K562 (cell line): ENCODE data around the gene EXOC3L2. TPM values are rescaled to one million over a fixed set of nuclear protein-coding genes. Genes with fewer than 3 reads are reported as not detected.

ENCODE experiments used
- ATAC-seq: fragments of 200-7000 bp; cut with Tn5 transposase; 3 replicates; pipeline ENCODE4 v1.9.1; 2020; ENCODE audit warnings: moderate library complexity
- BruUV-seq: library from RNA; stranded (reverse); fragments of 400-500 nt; replicated peaks from 2 replicates; lab custom pipeline; 2021; lab: Mats Ljungman, UMichigan
- CTCF ChIA-PET: fragments of 300-600 bp; formaldehyde crosslinking; extraction: SDS; loops from one replicate; lab custom pipeline; 2021; ENCODE audit warnings: low intra/inter-chr PET ratio; lab: Yijun Ruan, JAX
- POLR2A ChIA-PET: fragments of 300-600, 350-650 bp; sonication (Branson Sonifier 250); formaldehyde crosslinking; extraction: SDS; loops from one replicate; lab custom pipeline; 2021; ENCODE audit warnings: antibody characterized with exemption, inconsistent platforms; lab: Yijun Ruan, JAX
- DNase-seq, 4 experiments: peaks; one replicate each; pipeline versions ENCODE4 v3.0.0 to v3.0.0-alpha.2; 2011 to 2018; ENCODE audit warnings: low spot score in 3 of 4, mixed read lengths in 3 of 4; ENCODE audit errors: extremely low read depth in 1 of 4
- FAIRE-seq: peaks from 2 replicates; lab custom pipeline; 2011; peaks lifted over from hg19 to GRCh38; lab: Jason Lieb, UNC
- H2AFZ ChIP-seq: 2 replicates; pipeline ENCODE4 v1.6.0; 2011; ENCODE audit warnings: low read depth, low read length, control low read depth, inconsistent platforms
- H3K27ac ChIP-seq: fragments of 200-600 bp; 3 replicates; pipeline ENCODE4 v1.8.0; 2011; ENCODE audit warnings: low read depth, mild to moderate bottlenecking, control low read depth, inconsistent platforms, low read length, moderate library complexity, mixed read lengths; ENCODE audit errors: extremely low read depth
- H3K27me3 ChIP-seq, 2 experiments: fragments of 300-600 bp in 1 of 2; 2 replicates in 1 of 2; 3 replicates in 1 of 2; pipeline versions ENCODE4 v1.6.0 to v1.8.0; 2011; ENCODE audit warnings: inconsistent platforms in 2 of 2, low read length in 2 of 2, mild to moderate bottlenecking in 1 of 2, mixed read lengths in 1 of 2, moderate library complexity in 1 of 2; ENCODE audit not compliant: control insufficient read depth in 2 of 2, insufficient read depth in 2 of 2
- H3K36me3 ChIP-seq: fragments of 300-600 bp; 3 replicates; pipeline ENCODE4 v1.8.0; 2011; ENCODE audit warnings: mild to moderate bottlenecking, low read length, inconsistent platforms; ENCODE audit not compliant: control insufficient read depth, insufficient read depth
- H3K4me1 ChIP-seq, 2 experiments: fragments of 200-600 bp in 1 of 2; replicated peaks in 1 of 2; 2 replicates in 1 of 2; 3 replicates in 1 of 2; pipeline versions ENCODE4 v1.5.1 to v1.8.0; 2011; ENCODE audit warnings: inconsistent platforms in 2 of 2, low read length in 2 of 2, mild to moderate bottlenecking in 1 of 2, mixed read lengths in 1 of 2, moderate library complexity in 1 of 2; ENCODE audit not compliant: control insufficient read depth in 2 of 2, insufficient read depth in 2 of 2
- H3K4me2 ChIP-seq: 2 replicates; pipeline ENCODE4 v1.6.1; 2011; ENCODE audit warnings: low read length, control low read depth, inconsistent platforms, mixed read lengths; ENCODE audit not compliant: insufficient read depth
- H3K4me3 ChIP-seq: fragments of 200-600 bp; sonication (generic), shearing (Covaris generic); 2 replicates; pipeline ENCODE4 v1.5.1; 2016; ENCODE audit warnings: control low read depth, inconsistent platforms
- H3K79me2 ChIP-seq: fragments of 200-600 bp; 3 replicates; pipeline ENCODE4 v1.8.0; 2011; ENCODE audit warnings: low read length, inconsistent platforms; ENCODE audit not compliant: control insufficient read depth, insufficient read depth
- H3K9ac ChIP-seq, 2 experiments: 2 replicates each; pipeline versions ENCODE4 v1.6.0 to v1.6.1; 2011; ENCODE audit warnings: low read depth in 2 of 2, low read length in 2 of 2, control low read depth in 1 of 2, inconsistent platforms in 1 of 2, mild to moderate bottlenecking in 1 of 2, mixed read lengths in 1 of 2; ENCODE audit not compliant: insufficient read depth in 1 of 2
- H3K9me1 ChIP-seq: one replicate; pipeline ENCODE4 v1.6.0; 2011; ENCODE audit warnings: inconsistent platforms, mild to moderate bottlenecking, low read length, moderate library complexity; ENCODE audit not compliant: control insufficient read depth, insufficient read depth
- H3K9me3 ChIP-seq: replicated peaks from 2 replicates; pipeline ENCODE4 v1.5.1; 2011; ENCODE audit warnings: low read depth, low read length, inconsistent platforms; ENCODE audit not compliant: control insufficient read depth, insufficient read depth
- H4K20me1 ChIP-seq: replicated peaks from 2 replicates; pipeline ENCODE4 v1.6.1; 2011; ENCODE audit warnings: low read length, inconsistent platforms, mixed read lengths; ENCODE audit not compliant: control insufficient read depth, insufficient read depth
- ELF2 ChIP-seq: fragments of 250-450 bp; sonication (Bioruptor Pico); IDR thresholded peaks from 2 replicates; pipeline ENCODE4 v1.5.0; 2021; ENCODE audit warnings: mild to moderate bottlenecking
- GMEB1 ChIP-seq: fragments of 250-450 bp; sonication (Bioruptor Pico); IDR thresholded peaks from 2 replicates; pipeline ENCODE4 v1.4.0; 2020; ENCODE audit warnings: mild to moderate bottlenecking
- MXD1 ChIP-seq: fragments of 250-450 bp; sonication (Bioruptor Pico); IDR thresholded peaks from 2 replicates; pipeline ENCODE4 v1.8.0; 2021; ENCODE audit warnings: borderline replicate concordance, mild to moderate bottlenecking, moderate library complexity; ENCODE audit not compliant: poor library complexity, severe bottlenecking
- POLR2G ChIP-seq: fragments of 200-400 bp; formaldehyde crosslinking; IDR thresholded peaks from 2 replicates; pipeline ENCODE4 v1.6.1; 2017; ENCODE audit warnings: low read depth, mild to moderate bottlenecking, antibody characterized with exemption, low read length, moderate library complexity
- SUPT5H ChIP-seq: fragments of 450-650 bp; IDR thresholded peaks from 2 replicates; pipeline ENCODE4 v1.6.1; 2016
- ZBTB33 ChIP-seq: sonication (generic); formaldehyde crosslinking; IDR thresholded peaks from 2 replicates; pipeline ENCODE4 v1.8.1; 2023; ENCODE audit warnings: mild to moderate bottlenecking, missing genetic modification reagents
- ZNF695 ChIP-seq: fragments of 450-650 bp; formaldehyde crosslinking; IDR thresholded peaks from 2 replicates; pipeline ENCODE4 v1.4.0; 2020; ENCODE audit warnings: mild to moderate bottlenecking, moderate library complexity
- ZNF778 ChIP-seq: fragments of 450-650 bp; formaldehyde crosslinking; IDR thresholded peaks from 2 replicates; pipeline ENCODE4 v1.4.0; 2020; ENCODE audit warnings: mild to moderate bottlenecking, moderate library complexity
- WGBS: fragments of 100-300 bp; shearing (Covaris generic); methylation state at CpG from one replicate; pipeline ENCODE4 v1.1.6; 2016; ENCODE audit warnings: low coverage, mixed read lengths; ENCODE audit not compliant: insufficient coverage; ENCODE audit errors: missing lambda C conversion rate; 5-methylcytosine and 5-hydroxymethylcytosine counted together
- in situ Hi-C: fragments of 300-500 bp; cut with MboI; formaldehyde crosslinking; loops from 4 replicates; pipeline ENCODE4 v1.15.0; 2018; ENCODE audit warnings: inconsistent platforms, mixed read lengths
- intact Hi-C: fragments of 100-400 bp; cut with micrococcal nuclease; formaldehyde crosslinking; loops from 2 replicates; pipeline ENCODE4 v1.14.2; 2022
- polyA plus RNA-seq, 8 experiments: library from polyadenylated mRNA; depleted of rRNA in 4 of 8; stranded (reverse) in 5 of 8; unstranded in 3 of 8; fragments of >200 nt; fragmentation: Nextera tagmentation in 2 of 8; fragmentation: Illumina TruSeq in 1 of 8; extraction: Ambion mirVana in 2 of 8; extraction: Trizol in 1 of 8; gene quantifications; 2 replicates each; pipeline versions ENCODE4 v1.2.1 to v1.2.3, GENCODE V29; 2011 to 2014; ENCODE audit warnings: inconsistent platforms in 1 of 8, missing spikeins in 1 of 8
- total RNA-seq, 7 experiments: library from RNA; depleted of rRNA in 6 of 7; stranded (reverse); fragments of >200 nt in 6 of 7; fragmentation: Illumina TruSeq in 2 of 7; extraction: Trizol in 2 of 7; gene quantifications; 2 replicates each; pipeline versions ENCODE4 v1.2.1 to v1.2.3, GENCODE V29; 2011 to 2021; ENCODE audit warnings: low replicate concordance in 1 of 7

The EXOC3L2 gene
- total and polyA plus RNA-seq, 9 of the 15 experiments (the other 6 are each of a cell fraction or from before 2014, with no cell fraction given): 0.31 to 19.0 (median 2.4) TPM

- no TSS peak for BruUV-seq
- FAIRE-seq (peak; percentile 11), DNase-seq (peak in 1 of 4 experiments; percentile 4), ATAC-seq (no peak)
- no peak overlapping the region for H2AFZ ChIP-seq
- no peak overlapping the region for H3K4me3 ChIP-seq
- no peaks in the 10 kb centered on the region for H4K20me1 ChIP-seq
- no peaks in the 10 kb centered on the region for H3K9me1 ChIP-seq
- TF ChIP-seq POLR2G: 0 out of 2 replicates have a peak, but pooled peaks have one; percentile 14
- TF ChIP-seq ZBTB33 (CRISPR knock-in tag): peak; percentile 55; the same call in 1 of the 2 replicates
- TF ChIP-seq MXD1 (CRISPR knock-in tag): no peak
- no peak for TF ChIP-seq ELF2
- TF ChIP-seq ZNF778: no peak
- TF ChIP-seq GMEB1: no peak
- TF ChIP-seq ZNF695 (CRISPR knock-in tag): no peak
- no peak for TF ChIP-seq SUPT5H
- no peaks in the 10 kb centered on the region; the same call in 2 of the 3 replicates for H3K36me3 ChIP-seq
- no peaks in the 10 kb centered on the region for H3K79me2 ChIP-seq
- 79% methylated on average over 28 of the region's 35 CpGs for WGBS
- H3K4me1 ChIP-seq: peaks cover 11 to 32% of the 10 kb centered on the region in 2 experiments; a peak in 4 of 5 replicates
- H3K9ac ChIP-seq: peak overlapping the region in 1 of 2 experiments; percentile 21; a peak in 1 of 4 replicates
- H3K4me2 ChIP-seq: no peak overlapping the region
- intact Hi-C loops (no loop called here), in situ Hi-C loops (no loop called here)
- H3K27ac ChIP-seq: no peak overlapping the region
- no peaks in the 10 kb centered on the region for H3K9me3 ChIP-seq
- CTCF ChIA-PET: no interaction called here
- POLR2A ChIA-PET: no interaction called here
- no peaks in the 10 kb centered on the region for H3K27me3 ChIP-seq
These were observed 29.6 kb downstream of the EXOC3L2 start for GRCh38 chr19:45215391-45216191.
